ENCODE data around the gene ZNF335. TPM values are rescaled to one million over a fixed set of nuclear protein-coding genes. Genes with fewer than 3 reads are reported as not detected.

The ZNF335 gene
- total RNA-seq, 1 donor from 2014 or later = 14.2 TPM

GRCh38 chr20:45965169-45966002, 6.6 kb downstream of the ZNF335 start:
- TF ChIP-seq CTCF (IDR thresholded peaks at IDR 0.05) = no peak
- no peak overlapping the region for H3K27ac Mint-ChIP-seq (ENCODE audit: unreplicated experiment)
- no peak overlapping the region for H3K4me3 Mint-ChIP-seq (ENCODE audit: unreplicated experiment)
- no peaks in the 10 kb centered on the region for H3K27me3 Mint-ChIP-seq (ENCODE audit: low read depth)
- H3K9me3 Mint-ChIP-seq (ENCODE audit: low read depth) = no peaks in the 10 kb centered on the region
- DNase-seq (ENCODE audit: low spot score) = peak; percentile 64
- H3K4me1 Mint-ChIP-seq (ENCODE audit: low read depth) = peaks cover 13% of the 10 kb centered on the region
- H3K36me3 Mint-ChIP-seq (ENCODE audit: low read depth) = peaks cover 28% of the 10 kb centered on the region

DNA sequence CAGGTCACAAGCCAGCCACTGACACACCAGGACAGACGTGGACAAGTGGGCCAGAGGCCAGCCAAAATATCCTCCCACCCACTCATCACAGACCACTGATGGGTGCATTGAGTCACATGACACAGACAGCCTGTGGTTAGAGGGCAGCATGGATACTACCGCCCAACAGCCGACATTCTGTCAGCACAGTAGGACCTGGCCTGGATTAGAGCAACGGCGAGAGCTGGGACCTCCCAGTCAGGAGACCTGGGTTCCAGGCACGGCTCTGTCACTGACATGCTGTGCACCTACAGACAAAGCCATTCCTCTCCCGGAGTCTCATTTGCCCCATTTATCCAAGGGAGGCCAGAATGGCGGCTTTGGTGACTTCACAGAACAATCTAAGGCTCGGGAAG, 8.0 kb downstream of the ZNF335 start:
- Mint-ChIP-seq H3K9me3 (ENCODE audit: low read depth) (no peaks in the 10 kb centered on the region), H3K4me3 (ENCODE audit: unreplicated experiment) (no peak overlapping the region), H3K27ac (ENCODE audit: unreplicated experiment) (no peak overlapping the region), H3K4me1 (ENCODE audit: low read depth) (no peaks in the 10 kb centered on the region), H3K27me3 (ENCODE audit: low read depth) (no peaks in the 10 kb centered on the region), H3K36me3 (ENCODE audit: low read depth) (peaks cover 32% of the 10 kb centered on the region)
- no peak for TF ChIP-seq CTCF (IDR thresholded peaks at IDR 0.05)
- DNase-seq (ENCODE audit: low spot score) = peak; percentile 70

- Mint-ChIP-seq H3K4me3 (ENCODE audit: unreplicated experiment) (no peak overlapping the region), H3K4me1 (ENCODE audit: low read depth) (no peaks in the 10 kb centered on the region), H3K27me3 (ENCODE audit: low read depth) (no peaks in the 10 kb centered on the region), H3K27ac (ENCODE audit: unreplicated experiment) (no peak overlapping the region), H3K36me3 (ENCODE audit: low read depth) (peaks cover 38% of the 10 kb centered on the region), H3K9me3 (ENCODE audit: low read depth) (no peaks in the 10 kb centered on the region)
- peak; percentile 86 for DNase-seq (ENCODE audit: low spot score)
- peak; percentile 73 for TF ChIP-seq CTCF (IDR thresholded peaks at IDR 0.05)
Observed at GRCh38 chr20:45963059-45964005, 8.7 kb downstream of the ZNF335 start.

DNA sequence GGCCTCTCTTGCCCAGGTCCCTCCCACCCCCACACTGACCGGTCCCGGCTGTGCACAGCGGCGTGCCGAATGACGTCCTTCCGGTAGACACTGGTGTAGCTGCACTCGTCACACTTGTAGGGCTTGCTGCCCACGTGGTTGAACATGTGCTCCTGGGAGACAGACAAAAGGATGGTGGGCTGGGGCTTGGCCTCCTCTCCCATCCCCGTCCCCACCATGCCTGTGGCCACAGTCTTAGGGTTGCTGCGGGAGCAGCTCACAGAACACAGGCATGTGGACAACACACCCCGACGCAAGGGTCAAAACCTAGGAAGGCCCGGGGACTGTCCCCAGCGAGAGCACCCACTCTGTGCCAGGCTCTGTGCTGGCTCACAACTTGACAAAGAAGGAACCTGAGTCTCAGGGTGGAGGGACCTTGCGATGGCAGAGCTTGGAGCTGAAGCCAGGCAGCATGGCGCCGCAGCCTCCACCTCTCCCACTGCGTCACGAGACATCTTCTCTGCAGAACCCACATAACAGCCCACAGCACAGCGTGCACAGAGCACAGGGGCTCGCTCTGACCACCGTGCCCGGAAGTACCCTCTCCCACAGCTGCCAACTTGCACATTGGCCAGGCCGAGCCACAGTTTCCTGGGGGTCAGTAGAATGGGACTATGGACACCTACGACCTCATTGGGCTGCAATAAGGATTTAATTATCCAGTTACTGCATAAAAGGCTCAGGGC, 9.8 kb downstream of the ZNF335 start:
- Mint-ChIP-seq H3K27ac (ENCODE audit: unreplicated experiment) (no peak overlapping the region), H3K4me3 (ENCODE audit: unreplicated experiment) (no peak overlapping the region), H3K9me3 (ENCODE audit: low read depth) (no peaks in the 10 kb centered on the region), H3K36me3 (ENCODE audit: low read depth) (peaks cover 40% of the 10 kb centered on the region), H3K27me3 (ENCODE audit: low read depth) (no peaks in the 10 kb centered on the region), H3K4me1 (ENCODE audit: low read depth) (no peaks in the 10 kb centered on the region)
- TF ChIP-seq CTCF (IDR thresholded peaks at IDR 0.05) = no peak
- peak; percentile 80 for DNase-seq (ENCODE audit: low spot score)

Measured in chondrocyte (in vitro differentiated cells).